ENCODE measurements around the gene PCDH9.

DNA sequence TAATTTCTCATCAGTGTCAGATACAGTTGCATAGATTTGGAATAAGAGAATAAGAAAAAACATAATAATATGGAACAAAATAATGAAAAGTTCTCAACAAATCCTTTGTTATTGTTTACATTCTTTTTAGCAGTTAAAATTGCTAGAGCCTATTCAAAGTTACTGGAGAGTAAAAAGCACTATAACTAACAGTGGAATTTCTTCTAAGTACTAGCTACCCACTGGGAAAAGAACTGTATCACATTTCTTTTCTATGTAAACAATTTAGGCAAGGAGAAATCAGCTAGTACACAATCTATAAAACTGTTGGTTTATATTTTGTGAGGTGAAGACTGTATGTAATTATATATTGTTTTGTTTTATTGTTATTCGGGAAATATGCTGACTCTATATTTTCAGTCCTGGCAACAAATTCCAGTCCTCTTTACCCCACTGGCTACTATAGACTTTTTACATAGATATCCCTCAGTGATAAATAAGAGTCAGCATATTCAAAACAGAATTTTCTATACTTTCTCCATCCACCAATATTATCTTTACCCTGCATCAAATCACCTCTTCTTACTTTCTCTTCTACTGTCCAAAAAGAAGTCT is 222.0 kb downstream of the PCDH9 start:
- TF ChIP-seq, protein P1, sequence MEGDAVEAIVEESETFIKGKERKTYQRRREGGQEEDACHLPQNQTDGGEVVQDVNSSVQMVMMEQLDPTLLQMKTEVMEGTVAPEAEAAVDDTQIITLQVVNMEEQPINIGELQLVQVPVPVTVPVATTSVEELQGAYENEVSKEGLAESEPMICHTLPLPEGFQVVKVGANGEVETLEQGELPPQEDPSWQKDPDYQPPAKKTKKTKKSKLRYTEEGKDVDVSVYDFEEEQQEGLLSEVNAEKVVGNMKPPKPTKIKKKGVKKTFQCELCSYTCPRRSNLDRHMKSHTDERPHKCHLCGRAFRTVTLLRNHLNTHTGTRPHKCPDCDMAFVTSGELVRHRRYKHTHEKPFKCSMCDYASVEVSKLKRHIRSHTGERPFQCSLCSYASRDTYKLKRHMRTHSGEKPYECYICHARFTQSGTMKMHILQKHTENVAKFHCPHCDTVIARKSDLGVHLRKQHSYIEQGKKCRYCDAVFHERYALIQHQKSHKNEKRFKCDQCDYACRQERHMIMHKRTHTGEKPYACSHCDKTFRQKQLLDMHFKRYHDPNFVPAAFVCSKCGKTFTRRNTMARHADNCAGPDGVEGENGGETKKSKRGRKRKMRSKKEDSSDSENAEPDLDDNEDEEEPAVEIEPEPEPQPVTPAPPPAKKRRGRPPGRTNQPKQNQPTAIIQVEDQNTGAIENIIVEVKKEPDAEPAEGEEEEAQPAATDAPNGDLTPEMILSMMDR (IDR thresholded peaks at IDR 0.05) = no peak
- TF ChIP-seq POLR2AphosphoS5 (IDR thresholded peaks at IDR 0.05) = no peak

Data from upper lobe of left lung (tissue), 4 donors.